Coronary artery (tissue), 2 donors: ENCODE measurements around the gene GTPBP4.

Experiments used
- DNase-seq: peaks from one replicate; pipeline ENCODE4 v3.0.0-alpha.2; 2017; ENCODE audit warnings: low spot score
- H3K27ac ChIP-seq, 2 donors: fragments of 200-600 bp; sonication (generic); one replicate each; pipeline ENCODE4 v1.5.1; 2016 to 2019
- H3K4me3 ChIP-seq: fragments of 200-600 bp; sonication (generic); 2 replicates; pipeline ENCODE4 v1.5.1; 2016; ENCODE audit warnings: mild to moderate bottlenecking, moderate library complexity
- TF ChIP-seq, protein P1 (sequence below): fragments of 200-600 bp; sonication (generic); IDR thresholded peaks from one replicate; pipeline ENCODE4 v1.5.1; 2019; ENCODE audit warnings: antibody characterized with exemption

The GTPBP4 gene

DNA sequence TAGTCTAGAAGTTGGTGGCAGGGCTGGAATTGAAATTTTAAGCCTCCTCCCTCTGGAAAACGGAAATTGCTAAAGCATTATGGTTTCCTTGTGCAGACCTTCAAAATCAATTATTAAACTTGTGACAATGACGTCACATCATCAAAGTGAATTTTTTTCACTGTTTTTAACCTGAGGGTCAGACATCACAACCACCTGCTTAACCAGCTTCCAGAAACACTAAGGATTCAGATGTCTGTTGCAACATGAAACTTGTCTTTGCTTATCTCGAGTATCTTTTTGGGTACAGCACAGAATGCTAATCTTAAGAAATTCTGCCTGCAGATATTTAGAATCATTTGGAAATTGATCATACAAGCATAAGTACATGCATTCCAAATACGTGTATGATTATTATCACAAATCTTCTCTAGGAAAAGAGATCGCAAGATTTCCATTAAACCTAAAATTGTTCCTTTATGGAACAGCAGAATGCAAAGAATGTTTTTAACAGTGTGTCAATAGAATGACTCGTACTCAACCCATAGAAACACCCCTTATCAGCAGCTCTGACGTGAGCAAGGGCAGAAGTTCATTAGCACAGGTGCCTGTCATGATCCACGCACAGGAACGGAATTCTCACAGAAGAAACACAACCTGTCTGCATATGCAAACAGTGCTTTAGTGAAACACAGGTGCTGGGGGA lies 4.1 kb upstream of the GTPBP4 start:
- TF ChIP-seq, protein P1, sequence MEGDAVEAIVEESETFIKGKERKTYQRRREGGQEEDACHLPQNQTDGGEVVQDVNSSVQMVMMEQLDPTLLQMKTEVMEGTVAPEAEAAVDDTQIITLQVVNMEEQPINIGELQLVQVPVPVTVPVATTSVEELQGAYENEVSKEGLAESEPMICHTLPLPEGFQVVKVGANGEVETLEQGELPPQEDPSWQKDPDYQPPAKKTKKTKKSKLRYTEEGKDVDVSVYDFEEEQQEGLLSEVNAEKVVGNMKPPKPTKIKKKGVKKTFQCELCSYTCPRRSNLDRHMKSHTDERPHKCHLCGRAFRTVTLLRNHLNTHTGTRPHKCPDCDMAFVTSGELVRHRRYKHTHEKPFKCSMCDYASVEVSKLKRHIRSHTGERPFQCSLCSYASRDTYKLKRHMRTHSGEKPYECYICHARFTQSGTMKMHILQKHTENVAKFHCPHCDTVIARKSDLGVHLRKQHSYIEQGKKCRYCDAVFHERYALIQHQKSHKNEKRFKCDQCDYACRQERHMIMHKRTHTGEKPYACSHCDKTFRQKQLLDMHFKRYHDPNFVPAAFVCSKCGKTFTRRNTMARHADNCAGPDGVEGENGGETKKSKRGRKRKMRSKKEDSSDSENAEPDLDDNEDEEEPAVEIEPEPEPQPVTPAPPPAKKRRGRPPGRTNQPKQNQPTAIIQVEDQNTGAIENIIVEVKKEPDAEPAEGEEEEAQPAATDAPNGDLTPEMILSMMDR = no peak

DNA sequence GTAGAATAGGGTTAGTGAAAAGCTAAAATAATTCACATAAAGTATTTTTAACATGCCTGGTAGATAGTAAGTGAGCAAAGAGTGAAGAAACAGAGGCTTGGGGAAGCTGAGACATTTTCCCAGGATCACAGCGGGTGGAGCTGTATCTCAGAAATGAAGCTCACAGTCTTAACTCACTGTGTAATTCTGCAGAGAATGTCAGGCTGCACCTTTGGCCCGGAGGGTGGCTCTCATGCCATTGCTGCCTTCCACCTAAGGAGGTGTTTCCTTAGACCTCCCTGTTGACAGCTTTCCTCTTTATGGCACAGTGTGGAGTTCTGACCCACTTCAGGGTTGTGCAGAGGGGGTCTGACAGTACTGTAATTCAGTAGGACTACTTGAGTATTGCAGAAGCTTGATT lies 2.9 kb upstream of the GTPBP4 start:
- H3K4me3 ChIP-seq = no peak overlapping the region
- no peak for DNase-seq

More for the DNA sequence above, 4.1 kb upstream of the GTPBP4 start:
- H3K27ac ChIP-seq = no peak overlapping the region
- no peak for DNase-seq
- no peak overlapping the region for H3K4me3 ChIP-seq

DNA sequence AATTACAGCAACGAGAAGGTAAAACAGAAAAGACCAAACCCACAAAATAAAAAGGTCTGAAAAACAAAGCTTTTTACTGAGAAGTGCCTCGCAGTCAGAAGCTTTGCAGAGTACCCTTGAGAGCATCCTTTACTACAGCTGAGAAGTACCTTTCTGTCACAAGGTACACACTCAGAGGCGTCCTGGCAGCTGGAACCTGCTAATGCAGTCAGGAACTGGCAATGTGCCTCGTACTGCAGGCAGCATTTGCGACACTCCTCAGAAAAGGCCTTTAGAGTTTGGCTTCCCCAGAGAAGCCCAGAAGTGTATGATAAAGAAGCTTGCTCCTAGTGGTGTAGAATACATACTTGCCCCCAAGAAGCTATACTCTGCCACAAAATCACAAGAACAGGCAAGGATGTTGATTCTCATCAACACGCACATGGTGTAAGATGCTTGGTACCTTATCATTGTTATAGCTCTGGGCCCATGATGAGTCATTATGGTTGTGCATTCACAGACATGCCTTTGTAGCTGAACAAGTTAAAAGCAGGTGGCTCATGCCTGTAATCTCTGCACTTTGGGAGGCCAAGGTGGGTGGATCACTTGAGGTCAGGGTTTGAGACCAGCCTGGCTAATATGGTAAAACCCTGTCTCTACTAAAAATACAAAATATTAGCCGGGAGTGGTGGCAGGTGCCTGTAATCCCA lies 2.0 kb upstream of the GTPBP4 start:
- Histone ChIP-seq H3K27ac (no peak overlapping the region), H3K4me3 (no peak overlapping the region)
- no peak for DNase-seq

More for the DNA sequence above, 2.9 kb upstream of the GTPBP4 start:
- H3K27ac ChIP-seq = no peak overlapping the region
- TF ChIP-seq, protein P1 = no peak

DNA sequence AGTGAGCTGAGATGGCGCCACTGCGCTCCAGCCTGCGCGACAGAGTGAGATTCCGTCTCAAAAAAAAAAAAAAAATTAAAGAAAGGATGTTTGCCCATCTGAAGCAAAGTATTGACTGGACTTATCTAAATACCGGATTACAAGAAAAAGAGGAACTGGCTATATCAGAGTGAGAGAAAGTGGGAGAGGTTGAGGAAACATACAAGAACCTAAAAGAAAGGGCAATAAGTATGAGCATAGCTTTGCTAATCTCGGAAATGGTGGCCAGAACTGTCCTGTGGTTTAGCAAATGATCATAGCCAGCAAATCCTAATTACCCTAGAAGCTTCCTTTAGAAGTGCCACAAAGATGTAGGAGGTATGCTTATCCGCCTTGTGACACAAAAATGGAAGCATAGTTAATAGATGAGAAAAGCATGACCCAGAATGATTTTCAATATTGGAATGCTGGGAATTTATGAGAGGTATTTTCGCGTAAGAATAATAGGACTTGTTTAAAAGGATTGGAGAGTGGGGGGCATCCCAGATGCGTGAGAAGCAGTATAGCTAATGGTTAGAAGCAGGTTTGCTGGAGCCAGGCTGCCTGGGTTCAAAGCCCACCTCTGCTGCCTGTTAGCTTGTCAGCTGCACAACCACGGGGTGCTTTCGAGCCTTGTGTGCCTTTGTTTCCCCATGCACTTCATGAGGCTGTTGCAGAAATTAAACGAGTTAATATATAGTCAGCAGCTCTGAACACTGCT lies 1.2 kb upstream of the GTPBP4 start:
- Histone ChIP-seq H3K4me3 (peak overlapping the region; percentile 100), H3K27ac (peak overlapping the region in 1 of 2 donors; percentile 97)
- no peak for DNase-seq
- TF ChIP-seq, protein P1 = no peak

More for the DNA sequence above, 2.0 kb upstream of the GTPBP4 start:
- TF ChIP-seq, protein P1 = no peak

DNA sequence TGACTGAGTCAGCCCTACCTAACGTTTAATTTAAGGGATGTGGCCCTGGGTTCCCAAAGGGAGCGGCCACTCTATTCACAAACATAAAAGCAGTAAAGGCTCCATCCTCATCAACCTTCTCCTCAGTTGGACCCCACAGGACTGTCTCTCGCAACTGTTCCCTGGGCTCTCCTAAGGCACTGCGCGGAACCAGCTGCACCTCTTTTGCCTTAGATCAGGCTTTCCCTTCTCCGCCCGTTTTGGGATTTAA lies 689 bp upstream of the GTPBP4 start:
- Histone ChIP-seq H3K27ac (peak overlapping the region; percentile 83 to 97), H3K4me3 (peak overlapping the region; percentile 100)
- DNase-seq = no peak
- TF ChIP-seq, protein P1 = no peak

DNA sequence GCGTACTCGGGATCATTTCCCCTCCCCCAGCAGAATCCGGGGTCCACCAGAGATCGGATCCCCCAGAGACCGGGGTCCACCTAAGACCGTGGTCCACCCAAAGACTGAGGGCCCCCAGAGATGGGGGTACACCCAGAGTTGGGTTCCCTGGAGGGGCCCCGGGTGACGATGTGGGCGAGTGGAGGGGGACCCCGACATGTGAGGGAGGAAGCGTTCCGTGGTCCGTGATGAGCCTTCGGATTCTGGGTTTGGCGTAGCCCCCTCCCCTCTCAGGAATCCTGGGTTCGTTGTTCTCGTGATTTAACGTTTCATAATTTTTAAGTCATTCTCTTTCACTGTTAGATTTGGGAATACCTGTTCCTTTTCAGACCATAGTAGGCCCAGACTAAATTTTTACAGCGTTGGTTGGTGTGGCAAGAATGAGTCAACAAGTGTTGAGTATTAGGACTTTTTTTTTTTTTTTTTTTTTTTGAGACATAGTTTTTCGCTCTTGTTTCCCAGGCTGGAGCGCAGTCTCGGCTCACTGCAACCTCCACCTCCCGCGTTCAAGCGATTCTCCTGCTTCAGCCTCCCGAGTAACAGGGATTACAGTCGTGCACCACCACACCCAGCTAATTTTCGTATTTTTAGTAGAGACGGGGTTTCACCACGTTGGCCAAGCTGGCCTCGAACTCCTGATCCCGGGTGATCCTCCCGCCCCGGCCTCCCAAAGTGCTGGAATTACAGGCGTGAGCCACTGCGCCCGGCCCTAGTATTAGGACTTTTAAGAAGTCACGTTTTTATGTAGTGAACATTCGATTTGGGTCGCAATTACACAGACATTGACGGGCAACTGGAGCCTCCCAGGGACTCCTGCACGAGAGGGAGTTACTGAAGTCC lies 672 bp downstream of the GTPBP4 start:
- peak; percentile 57 for DNase-seq
- H3K4me3 ChIP-seq = peak overlapping the region; percentile 100
- TF ChIP-seq, protein P1 = no peak
- peak overlapping the region; percentile 83 to 97 for H3K27ac ChIP-seq
